ENCODE data around the gene EPO. TPM values are rescaled to one million over a fixed set of nuclear protein-coding genes. Genes with fewer than 3 reads are reported as not detected.

The EPO gene
- total RNA-seq, 1 donor = not detected

- no peak for DNase-seq (ENCODE audit: low read depth)
- H3K4me3 ChIP-seq (ENCODE audit: low read depth, low read length) = no peak overlapping the region
- TF ChIP-seq CTCF (IDR thresholded peaks at IDR 0.05; ENCODE audit: insufficient read depth, low read length) = no peak
Measured at GRCh38 chr7:100763556-100764140, 43.4 kb downstream of the EPO start.

- no peak for DNase-seq (ENCODE audit: low read depth)
- H3K4me3 ChIP-seq (ENCODE audit: low read depth, low read length) = no peak overlapping the region
- TF ChIP-seq CTCF (IDR thresholded peaks at IDR 0.05; ENCODE audit: insufficient read depth, low read length) = no peak
Measured at GRCh38 chr7:100764841-100765240, 44.6 kb downstream of the EPO start.

GRCh38 chr7:100765250-100765649 lies 45.0 kb downstream of the EPO start:
- no peak overlapping the region for H3K4me3 ChIP-seq (ENCODE audit: low read depth, low read length)
- no peak for DNase-seq (ENCODE audit: low read depth)
- no peak for TF ChIP-seq CTCF (IDR thresholded peaks at IDR 0.05; ENCODE audit: insufficient read depth, low read length)

- H3K4me3 ChIP-seq (ENCODE audit: low read depth, low read length) = no peak overlapping the region
- TF ChIP-seq CTCF (IDR thresholded peaks at IDR 0.05; ENCODE audit: insufficient read depth, low read length) = no peak
- DNase-seq (ENCODE audit: low read depth) = no peak
Measured at GRCh38 chr7:100768784-100769183, 48.5 kb downstream of the EPO start.

Other genes with a start within 250 kb of the EPO start
- gene TSC22D4, start 241.3 kb upstream of the EPO start, total RNA-seq (ENCODE audit: low replicate concordance) = 25.6 and 31.6 TPM in 2 replicates
- gene NYAP1, start 236.5 kb upstream of the EPO start, total RNA-seq (ENCODE audit: low replicate concordance) = 0.81 and 5.6 TPM in 2 replicates
- gene AGFG2, start 181.3 kb upstream of the EPO start, total RNA-seq (ENCODE audit: low replicate concordance) = 10.7 and 19.3 TPM in 2 replicates
- gene SAP25, start 146.6 kb upstream of the EPO start, total RNA-seq (ENCODE audit: low replicate concordance) = not detected in 2 replicates
- gene LRCH4, start 134.3 kb upstream of the EPO start, total RNA-seq (ENCODE audit: low replicate concordance) = 9.4 and 21.3 TPM in 2 replicates
- gene FBXO24, start 134.1 kb upstream of the EPO start, total RNA-seq (ENCODE audit: low replicate concordance) = 0.54 TPM in 1 of 2 replicates, not detected in the other
- 165 and 286 TPM in 2 replicates for gene PCOLCE, start 118.1 kb upstream of the EPO start, total RNA-seq (ENCODE audit: low replicate concordance)
- gene MOSPD3, start 107.9 kb upstream of the EPO start, total RNA-seq (ENCODE audit: low replicate concordance) = 1.8 and 11.4 TPM in 2 replicates
- 0.08 and 1.2 TPM in 2 replicates for gene TFR2, start 78.9 kb upstream of the EPO start, total RNA-seq (ENCODE audit: low replicate concordance)
- not detected in 2 replicates for gene ACTL6B, start 64.0 kb upstream of the EPO start, total RNA-seq (ENCODE audit: low replicate concordance)
- 38.5 and 89.1 TPM in 2 replicates for gene GNB2, start 46.7 kb upstream of the EPO start, total RNA-seq (ENCODE audit: low replicate concordance)
- 20.7 and 39.1 TPM in 2 replicates for gene GIGYF1, start 26.2 kb upstream of the EPO start, total RNA-seq (ENCODE audit: low replicate concordance)
- 17.8 and 32.4 TPM in 2 replicates for gene POP7, start 14.3 kb upstream of the EPO start, total RNA-seq (ENCODE audit: low replicate concordance)
- gene ZAN, start 13.1 kb downstream of the EPO start, total RNA-seq (ENCODE audit: low replicate concordance) = not detected in 2 replicates
- 24.9 and 37.9 TPM in 2 replicates for gene EPHB4, start 107.1 kb downstream of the EPO start, total RNA-seq (ENCODE audit: low replicate concordance)
- gene SLC12A9, start 132.2 kb downstream of the EPO start, total RNA-seq (ENCODE audit: low replicate concordance) = 13.9 and 14.3 TPM in 2 replicates
- gene TRIP6, start 146.9 kb downstream of the EPO start, total RNA-seq (ENCODE audit: low replicate concordance) = 71.4 and 81.3 TPM in 2 replicates
- gene SRRT, start 154.6 kb downstream of the EPO start, total RNA-seq (ENCODE audit: low replicate concordance) = 25.3 and 41.2 TPM in 2 replicates
- 2.2 and 3.3 TPM in 2 replicates for gene UFSP1, start 169.2 kb downstream of the EPO start, total RNA-seq (ENCODE audit: low replicate concordance)
- gene ACHE, start 175.4 kb downstream of the EPO start, total RNA-seq (ENCODE audit: low replicate concordance) = 0.16 TPM in 1 of 2 replicates, not detected in the other
- 0.16 TPM in 1 of 2 replicates, not detected in the other for gene MUC3A, start 229.1 kb downstream of the EPO start, total RNA-seq (ENCODE audit: low replicate concordance)
- gene MUC12, start 249.1 kb downstream of the EPO start, total RNA-seq (ENCODE audit: low replicate concordance) = not detected in 2 replicates

Data from fibroblast of the aortic adventitia (primary cell).